ENCODE data around the gene DPEP3.
"Not testable (repeated sequence)": the region's sequence is repeated elsewhere in the genome, so short reads cannot be mapped to it uniquely, and the experiment has no call there.

Gene DPEP3

DNA sequence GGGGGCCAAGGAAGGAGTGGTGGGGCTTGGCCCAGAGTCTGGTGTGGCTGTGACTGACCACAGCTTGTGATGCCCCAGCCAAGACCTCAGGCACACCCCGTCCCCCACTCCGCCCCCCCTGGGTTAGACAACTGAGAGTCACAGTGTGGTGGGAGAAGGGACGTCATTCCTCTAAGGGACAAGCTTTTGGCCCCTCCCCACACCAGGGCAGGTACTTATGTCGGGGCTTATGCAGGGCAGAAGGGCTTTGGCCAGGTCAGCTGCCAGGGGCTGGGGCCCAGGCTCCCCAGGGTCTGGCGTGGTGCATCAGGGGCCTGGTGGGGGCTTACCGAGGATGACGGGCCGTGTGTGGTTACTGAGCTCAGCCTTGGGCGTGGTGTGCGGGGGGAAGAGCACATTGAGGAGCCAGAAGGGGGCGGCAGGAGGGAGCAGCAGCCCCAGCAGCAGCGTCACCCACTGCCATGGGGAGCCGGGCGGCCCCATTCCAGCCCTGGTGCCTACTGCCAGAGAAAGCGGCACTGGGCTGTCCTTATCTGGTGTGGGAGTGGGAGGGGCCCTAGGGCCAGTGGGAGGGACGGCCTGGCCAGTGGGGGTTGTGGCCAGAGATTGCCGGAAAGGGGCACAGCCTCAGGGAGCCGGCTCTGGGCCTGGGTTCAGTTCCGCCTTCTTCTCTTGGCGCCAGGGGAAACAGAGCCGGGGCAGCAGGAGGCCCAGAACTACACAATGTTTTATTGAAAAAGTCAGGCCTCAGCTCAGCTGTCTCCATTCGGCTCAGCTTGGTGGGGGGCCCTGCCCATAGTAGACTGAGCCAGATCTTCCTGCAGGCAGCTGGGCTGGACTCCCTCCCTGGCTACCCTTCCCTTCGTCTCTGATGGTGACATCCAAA lies 36.4 kb downstream of the DPEP3 start, which contains the start of gene LCAT:
LCAT (minus strand) TSS at position 502 of the 886 bp plus-strand sequence; CDS start at position 483, 19 bp downstream.
- DNase-seq: no peak

DNA sequence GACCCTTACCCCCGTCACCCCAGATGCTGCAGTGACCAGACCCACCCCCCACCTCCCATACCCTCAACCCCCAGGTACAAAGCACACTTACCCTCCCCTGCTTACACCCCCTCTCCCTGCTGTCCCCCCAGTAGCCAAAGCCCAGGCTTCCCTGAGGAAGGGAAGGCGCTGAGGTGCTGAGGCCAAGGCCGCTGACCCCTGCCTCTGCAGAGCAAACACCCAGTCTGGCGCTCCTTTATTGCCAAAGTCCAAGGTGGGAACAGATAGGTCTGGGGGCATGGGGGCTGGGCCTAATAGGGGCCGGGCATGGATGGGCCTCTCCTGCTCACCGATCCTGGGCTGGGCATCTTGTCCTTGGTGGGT lies 37.1 kb downstream of the DPEP3 start:
- no peak for DNase-seq

DNA sequence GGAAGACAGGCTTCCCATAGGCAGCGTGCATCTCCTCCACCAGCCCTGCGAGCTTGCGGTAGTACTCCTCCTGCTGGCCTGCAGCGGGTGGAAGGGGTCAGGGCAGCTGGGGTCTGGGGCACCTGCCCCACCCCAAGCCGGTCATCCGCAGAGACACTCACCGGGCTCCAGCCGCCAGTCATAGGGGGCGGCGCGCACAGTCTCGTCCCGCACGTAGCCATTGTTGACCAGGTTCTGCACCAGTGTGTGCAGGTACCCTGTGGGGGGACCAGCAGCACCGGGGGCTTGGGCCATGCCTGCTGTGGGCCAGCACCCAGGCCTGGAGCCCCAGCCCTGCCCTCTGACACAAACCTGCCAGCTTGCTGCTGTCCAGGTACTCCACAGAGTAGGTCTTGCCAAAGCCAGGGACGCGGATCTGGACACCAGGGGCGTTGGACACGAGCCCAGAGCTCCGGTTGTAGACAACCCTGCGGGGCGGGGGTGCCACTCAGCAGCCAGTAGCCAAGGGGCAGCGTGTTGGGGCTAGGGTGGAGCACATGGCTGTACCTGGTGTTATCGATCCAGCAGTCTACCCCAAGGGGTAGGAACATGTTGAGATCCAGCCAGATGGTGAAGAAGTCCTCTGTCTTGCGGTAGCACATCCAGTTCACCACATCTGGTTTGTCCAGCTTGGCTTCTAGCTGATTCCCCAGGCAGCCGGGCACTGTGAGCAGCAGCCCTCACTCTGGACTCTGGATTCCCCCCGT lies 37.6 kb downstream of the DPEP3 start:
- DNase-seq: no peak

DNA sequence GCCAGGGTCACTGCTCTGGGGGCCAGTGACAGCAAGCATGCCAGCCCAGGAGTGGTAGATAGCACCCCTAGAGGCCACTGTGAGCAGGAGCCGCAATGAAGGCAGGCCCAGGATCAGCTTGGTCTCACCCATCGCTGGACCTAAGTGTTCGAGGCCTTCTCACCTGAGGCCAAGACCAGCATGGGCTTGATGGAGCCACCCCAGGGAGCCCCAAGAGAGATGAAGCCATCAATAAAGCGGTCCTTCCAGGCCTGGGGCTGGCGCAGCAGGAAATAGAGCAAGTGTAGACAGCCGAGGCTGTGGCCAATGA lies 38.1 kb downstream of the DPEP3 start:
- DNase-seq: no peak

GRCh38 chr16:67941469-67942199 lies 38.7 kb downstream of the DPEP3 start:
- DNase-seq: no peak

- no peak for DNase-seq
Measured at GRCh38 chr16:67940446-67941089, 39.7 kb downstream of the DPEP3 start.

DNA sequence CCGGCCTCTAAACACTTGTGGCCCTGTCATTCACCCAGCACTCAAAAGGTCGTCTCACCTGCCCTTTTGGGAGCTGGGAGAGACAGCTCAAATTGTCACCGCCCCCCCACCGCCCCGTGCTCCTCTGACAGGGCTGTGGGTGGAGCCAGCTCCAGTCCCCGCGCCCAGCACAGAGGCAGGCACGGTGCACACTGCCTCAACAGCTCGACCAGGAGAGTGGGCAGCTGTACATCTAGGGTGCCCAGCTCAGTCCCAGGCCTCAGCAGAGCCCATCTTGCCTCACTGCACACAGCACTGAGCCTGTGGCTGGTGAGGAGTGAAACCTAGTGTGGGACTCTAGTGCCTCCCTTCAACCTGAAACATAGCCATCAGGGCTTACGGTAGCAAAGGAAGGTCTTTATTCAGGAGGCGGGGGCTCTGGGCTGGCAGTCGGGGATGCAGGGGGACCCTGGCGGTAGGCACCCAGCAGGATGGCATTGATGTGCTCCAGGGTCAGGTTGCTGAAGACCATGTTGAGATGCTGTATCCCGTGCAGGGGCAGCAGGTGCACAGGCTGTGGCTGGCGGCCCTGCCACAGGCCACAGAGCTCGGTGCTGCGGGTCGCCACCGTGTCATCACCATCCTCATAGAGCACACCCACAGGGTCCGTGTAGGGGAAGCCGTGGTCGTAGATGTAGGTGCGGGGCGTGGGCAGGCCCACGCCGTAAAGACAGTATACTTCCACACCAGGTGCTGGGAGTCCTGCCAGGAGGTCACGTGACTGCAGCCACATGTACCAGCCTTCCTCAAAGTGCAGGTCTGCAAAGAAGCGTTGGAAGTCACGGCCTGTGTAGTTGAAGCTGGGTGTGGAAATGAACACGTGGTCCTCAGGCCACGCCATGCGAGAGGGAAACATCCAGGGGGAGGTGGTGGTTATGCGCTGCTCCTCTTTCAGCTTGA lies 40.5 kb downstream of the DPEP3 start:
- peak; percentile 40 for DNase-seq

- DNase-seq: not testable (repeated sequence)
Measured at GRCh38 chr16:67937713-67938112, 42.6 kb downstream of the DPEP3 start.

DNA sequence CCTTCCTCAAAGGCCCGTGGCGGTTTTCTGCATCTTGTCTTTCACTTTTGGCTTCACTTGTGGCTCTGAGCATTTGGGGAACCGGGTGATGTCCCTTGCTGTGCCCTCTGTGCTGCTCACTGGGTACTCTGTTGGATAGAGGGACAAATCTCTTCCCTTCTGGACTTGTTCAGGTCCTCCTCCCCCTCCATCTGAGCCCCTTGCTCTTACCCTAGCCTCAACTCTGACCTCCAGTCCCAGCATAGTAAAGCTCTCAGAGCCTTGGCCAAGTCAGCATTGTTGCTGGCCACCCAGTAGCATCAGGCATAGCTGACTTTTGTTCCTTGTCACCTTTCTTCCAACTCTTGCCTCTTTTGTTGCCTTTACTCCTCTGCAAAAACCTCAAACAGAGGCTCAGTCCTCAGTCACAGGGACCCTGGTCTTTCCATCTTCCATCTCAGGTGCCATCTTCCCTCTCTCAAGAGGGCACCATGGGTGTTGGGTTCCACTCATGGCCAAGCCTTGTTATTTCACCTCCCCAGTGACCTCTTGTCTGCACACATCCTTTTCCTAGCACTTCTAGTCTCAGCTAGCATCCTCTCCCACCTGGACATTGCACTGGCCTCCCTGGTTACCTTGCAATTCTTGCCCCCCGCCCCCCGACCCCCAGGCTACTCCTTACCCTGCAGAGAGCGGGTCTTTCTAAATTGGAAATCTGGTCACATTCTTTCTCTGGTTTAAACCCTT lies 43.3 kb downstream of the DPEP3 start:
- DNase-seq: no peak

DNA sequence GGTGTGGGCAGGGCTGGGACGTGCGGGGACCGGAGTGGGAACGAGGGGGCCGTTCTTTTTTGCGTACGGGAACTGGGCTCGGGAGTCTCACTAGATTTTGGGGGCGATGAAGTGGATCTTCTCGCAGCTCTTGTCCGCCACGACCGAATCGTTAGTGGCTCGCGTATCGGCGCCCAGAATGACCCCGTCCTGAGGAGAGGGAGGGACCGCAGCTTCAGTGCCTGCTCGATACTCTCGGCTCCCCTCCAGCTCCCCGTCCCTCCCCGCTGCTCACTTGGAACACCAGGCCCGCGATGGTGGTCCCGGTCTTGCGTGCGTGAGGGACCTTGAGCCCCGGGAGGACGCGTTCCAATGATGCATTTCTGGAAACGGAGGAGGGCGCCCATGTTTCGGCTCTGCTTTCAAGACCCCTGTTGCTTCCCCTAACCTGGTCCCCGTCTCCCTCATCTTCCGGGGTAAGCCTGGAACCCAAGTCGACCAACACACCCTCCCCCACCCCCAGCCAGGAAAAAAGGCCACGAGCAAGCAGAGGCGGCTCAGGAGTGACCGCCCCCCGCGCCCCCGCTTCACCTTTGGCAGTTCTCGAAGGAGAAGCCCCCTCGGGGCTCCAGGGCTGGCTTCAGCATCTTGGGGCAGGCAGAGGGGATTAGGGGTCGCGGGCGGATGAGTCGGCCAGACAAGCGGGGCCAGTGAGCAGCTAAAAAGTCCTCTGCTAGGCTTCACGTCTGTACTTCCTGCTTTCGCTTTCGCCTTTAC lies 44.0 kb downstream of the DPEP3 start, which contains the start of gene PSMB10:
PSMB10 (minus strand) TSS at position 727 of the 756 bp plus-strand sequence; CDS start at position 626, 101 bp downstream.
- no peak for DNase-seq

DNA sequence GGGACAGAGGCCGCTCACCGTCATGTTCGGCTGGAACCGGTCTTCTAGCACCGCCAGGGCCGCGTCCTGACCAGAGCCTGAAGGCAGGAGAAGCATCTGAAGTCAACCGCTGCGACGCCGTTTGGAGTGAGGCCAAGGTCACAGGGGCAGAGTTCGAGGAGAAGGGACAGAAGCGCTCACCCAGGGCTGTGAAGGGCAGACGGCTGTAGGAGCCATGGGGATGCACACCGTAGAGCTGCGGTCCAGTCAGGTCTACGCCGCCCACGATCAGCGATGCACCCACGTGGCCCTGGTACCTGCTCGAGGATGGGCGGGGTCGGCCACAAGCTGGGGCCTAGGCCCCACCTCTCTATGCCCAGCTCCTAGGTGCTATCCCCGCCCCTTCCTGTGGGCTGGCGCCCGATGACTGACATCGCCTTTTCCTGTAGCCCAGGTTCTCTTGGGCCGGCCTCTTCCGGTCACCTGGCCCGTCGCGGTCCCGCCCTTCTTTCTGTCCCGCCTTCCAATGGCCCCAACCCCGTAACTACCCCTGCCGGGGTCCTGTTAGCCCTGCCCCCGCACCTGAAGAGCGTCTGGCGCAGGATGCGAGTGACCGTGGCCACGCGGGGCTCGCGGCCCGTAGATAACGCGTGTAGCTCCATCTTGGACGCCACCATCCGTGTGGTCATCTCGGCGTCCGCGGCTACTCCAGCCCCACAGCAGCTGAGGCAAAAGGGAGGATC lies 44.7 kb downstream of the DPEP3 start:
- peak; percentile 97 for DNase-seq

DNA sequence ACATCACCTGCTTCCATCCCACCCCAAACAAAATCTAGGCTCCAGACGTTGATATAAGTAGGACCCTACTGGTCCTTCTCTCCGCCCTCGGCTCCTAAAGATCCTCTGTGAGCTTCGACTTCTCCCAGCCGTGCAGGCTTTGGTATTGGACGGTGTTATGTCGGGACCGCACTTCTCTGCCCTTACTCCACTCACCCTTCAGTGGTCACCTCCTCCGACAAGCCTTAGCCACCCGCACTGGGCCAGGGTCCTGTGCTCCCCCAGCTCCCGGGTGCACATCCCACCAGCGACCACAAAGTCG lies 45.2 kb downstream of the DPEP3 start:
- no peak for DNase-seq

DNA sequence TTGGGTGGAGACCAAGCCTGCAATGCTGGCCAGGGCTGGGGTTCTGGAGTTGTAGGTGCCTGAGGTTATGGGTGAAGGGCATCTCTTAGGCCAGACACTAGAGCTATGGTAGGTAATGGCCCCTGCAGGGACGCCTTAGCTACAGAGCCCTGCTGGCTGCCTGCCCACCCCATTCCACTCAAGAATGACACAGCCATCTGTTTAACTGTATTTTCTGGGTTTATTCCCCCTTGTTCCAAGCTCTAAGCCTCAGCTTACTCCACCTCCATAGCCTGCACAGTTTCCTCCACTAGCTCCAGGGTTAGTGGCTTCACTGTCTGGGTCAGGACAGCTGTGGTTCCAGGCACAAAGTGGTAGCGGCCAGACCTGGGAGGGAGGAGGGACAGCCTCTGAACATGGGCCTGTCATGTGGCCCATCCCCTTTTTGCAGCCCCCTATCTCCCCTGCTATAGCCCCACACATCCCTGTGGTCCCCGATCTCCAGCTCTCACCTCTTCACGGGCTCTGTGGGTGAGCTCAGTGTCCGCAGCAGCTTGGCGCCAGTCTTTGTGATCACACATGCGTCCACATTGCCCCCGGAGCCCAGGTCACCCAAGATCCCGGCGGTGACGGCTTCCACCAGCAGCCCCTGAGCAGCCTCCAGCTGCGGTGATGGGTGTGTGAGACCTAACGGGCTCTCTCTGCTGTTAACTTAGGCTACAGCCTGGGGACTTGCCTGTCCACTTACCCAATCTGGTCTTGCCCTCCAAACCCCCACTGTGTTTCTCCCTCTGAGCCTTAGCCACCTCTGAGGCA lies 45.8 kb downstream of the DPEP3 start:
- DNase-seq: no peak

DNA sequence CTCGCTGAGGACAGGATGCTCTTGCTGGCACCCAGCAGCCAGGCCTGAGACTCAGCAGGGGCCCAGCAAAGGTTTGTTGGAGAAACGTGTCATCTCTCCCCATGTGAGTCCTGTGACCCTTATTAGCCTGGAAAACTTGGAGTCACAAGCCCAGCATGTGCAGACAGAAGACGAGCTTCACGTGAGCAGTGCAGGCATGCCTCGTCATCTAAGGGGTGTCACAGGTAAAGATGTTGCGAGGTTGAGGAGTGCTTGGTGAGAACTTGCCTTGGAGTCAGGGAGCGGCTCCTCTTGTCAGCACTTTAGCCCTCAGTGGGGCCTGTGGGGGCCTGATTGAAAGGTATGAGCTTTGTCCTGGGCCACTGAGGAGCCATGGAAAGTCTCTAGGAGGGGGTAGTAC lies 46.5 kb downstream of the DPEP3 start:
- no peak for DNase-seq

GRCh38 chr16:67932462-67932840 lies 47.8 kb downstream of the DPEP3 start:
- DNase-seq: no peak

DNA sequence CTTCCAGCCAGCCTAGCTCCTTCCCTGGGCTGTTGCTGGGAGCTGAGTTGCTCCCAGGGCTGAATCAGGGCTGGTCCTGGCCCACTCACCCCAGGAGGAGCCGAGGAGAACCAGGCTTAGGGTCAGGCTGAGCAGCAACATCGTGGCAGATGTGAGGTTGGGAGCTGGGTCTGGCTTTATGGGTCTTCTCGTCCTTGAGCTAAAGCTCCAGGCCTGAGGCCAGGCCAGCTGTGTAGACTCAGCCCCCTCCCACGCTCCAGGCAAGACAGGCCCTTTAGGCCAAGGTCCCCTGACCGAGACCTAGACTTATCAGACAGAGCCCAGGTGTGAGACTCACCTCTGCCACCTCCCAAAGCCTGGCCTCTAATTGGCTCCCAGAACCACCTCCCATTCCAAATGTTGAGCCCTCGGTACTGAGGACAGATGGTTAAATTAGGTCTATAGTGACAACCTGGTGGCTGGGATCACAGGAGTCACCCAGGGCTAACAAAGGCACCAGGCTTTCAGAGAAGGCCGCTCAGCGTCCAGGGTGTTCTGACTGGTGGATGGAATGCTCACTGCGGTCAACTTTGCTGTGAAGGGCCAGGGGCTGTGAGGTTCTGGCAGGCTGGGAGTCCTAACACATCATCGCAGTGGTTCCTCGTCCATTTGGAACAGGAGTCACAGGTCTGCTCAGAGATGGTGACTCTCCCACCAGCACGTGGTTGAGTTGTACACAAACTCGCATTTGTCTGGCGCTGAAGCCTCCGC lies 48.4 kb downstream of the DPEP3 start, which contains the start of gene CTRL:
CTRL (minus strand) TSS at position 151 of the 750 bp plus-strand sequence; CDS start at position 141, 10 bp downstream.
- DNase-seq: no peak

DNA sequence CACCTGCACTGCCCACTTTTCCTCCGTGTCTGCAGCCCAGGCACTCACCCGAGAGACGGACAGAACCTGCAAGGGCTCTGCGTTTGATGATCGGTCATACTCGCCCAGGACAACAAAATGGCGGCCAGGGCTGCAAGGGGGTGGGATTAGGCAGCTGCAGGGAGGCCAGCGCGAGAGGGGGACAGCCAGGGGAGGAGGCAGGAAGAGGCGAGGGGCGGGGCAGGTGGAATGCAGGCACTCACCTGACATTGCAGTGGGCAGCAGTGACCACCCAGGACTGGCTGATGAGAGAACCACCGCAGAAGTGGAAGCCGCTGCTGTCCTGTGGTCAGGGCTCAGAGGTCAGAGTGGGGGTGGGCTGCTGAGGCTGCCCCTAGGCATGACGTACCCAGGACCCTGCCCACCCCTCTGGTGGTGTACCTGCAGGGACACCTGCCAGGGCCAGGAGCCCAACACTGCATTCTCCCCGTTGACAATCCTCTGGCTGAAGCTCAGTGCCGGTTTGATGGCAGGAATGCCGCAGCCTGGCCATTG lies 49.6 kb downstream of the DPEP3 start:
- DNase-seq: no peak

- DNase-seq: no peak
Measured at GRCh38 chr16:67930191-67930590, 50.1 kb downstream of the DPEP3 start.

Data from DMS153 (cell line).